ENCODE data around the gene ARHGAP27. TPM values are rescaled to one million over a fixed set of nuclear protein-coding genes. Genes with fewer than 3 reads are reported as not detected.

ARHGAP27 gene
- total RNA-seq, 3 donors from 2014 or later (not counting 1 experiment from before 2014, with no cell fraction given), result 125 to 141 (median 126) TPM

DNA sequence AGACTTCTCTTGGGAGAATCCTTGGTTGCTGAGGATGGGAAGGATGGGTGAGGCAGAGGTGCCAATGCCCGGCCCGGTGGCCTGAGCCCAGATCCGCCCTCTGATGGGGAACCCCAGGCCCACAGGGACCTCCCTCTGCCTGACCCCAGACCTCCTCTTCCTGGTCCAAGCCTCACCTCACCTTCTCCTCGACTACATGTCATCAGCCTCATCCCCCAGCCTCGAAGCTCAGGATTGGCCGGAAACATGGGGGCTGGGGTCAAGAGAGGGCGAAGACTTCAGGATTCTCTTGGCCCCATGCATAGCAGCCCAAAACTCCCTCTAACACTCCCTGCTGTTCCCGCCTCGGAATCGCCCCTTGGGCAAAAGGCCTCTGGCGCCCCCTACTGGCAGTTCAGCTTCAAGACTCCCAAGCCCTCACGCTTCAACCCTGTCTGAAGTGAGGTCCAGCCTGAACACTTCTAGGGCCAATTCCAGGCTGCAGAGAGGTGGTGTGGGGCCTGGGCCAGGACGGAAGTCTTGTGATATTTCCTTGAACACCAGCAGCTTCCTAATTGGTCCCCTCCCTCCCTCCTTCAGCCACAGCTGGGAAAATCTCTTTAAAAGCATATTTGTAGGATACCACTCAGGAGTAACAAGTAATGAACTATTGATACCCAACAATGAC is 47.2 kb downstream of the ARHGAP27 start:
- Mint-ChIP-seq H3K36me3 (no peaks in the 10 kb centered on the region), H3K9me3 (no peaks in the 10 kb centered on the region), H3K27ac (no peak overlapping the region), H3K4me1 (peaks cover 0 to 6% of the 10 kb centered on the region in 2 donors), H3K4me3 (no peak overlapping the region), H3K27me3 (ENCODE audit: low read depth in 2 of 2) (peaks cover 6 to 22% of the 10 kb centered on the region in 2 donors)
- no peak overlapping the region for H3K27ac ChIP-seq (ENCODE audit: low read length)
- no peaks in the 10 kb centered on the region for H3K36me3 ChIP-seq (ENCODE audit: control insufficient read depth, insufficient read depth, low read length)
- peak; percentile 94 for TF ChIP-seq CTCF (IDR thresholded peaks at IDR 0.05)
- H3K4me3 ChIP-seq (ENCODE audit: low read length), result no peak overlapping the region
- WGBS (ENCODE audit: insufficient coverage), result 15% methylated on average over 13 of the region's 13 CpGs
- no peaks in the 10 kb centered on the region for H3K9me3 ChIP-seq (ENCODE audit: control insufficient read depth, insufficient read depth, low read length)
- peaks cover 7% of the 10 kb centered on the region for H3K4me1 ChIP-seq (ENCODE audit: control insufficient read depth, insufficient read depth, low read length)
- DNase-seq (peak; percentile 86 to 93), ATAC-seq (peak; percentile 90 to 98 (median 97))
- intact Hi-C loops (cut with micrococcal nuclease), result loop anchor here (1.0 kb wide), 3 partner anchors 108 to 250 kb away; partner anchors contain the start of gene ACBD4
- H3K27me3 ChIP-seq (ENCODE audit: control insufficient read depth, insufficient read depth, low read length), result no peaks in the 10 kb centered on the region

- no peaks in the 10 kb centered on the region for H3K36me3 ChIP-seq (ENCODE audit: control insufficient read depth, insufficient read depth, low read length)
- peaks cover 7% of the 10 kb centered on the region for H3K4me1 ChIP-seq (ENCODE audit: control insufficient read depth, insufficient read depth, low read length)
- H3K27ac ChIP-seq (ENCODE audit: low read length), result no peak overlapping the region
- intact Hi-C loops (cut with micrococcal nuclease), result loop anchor here (1.0 kb wide), 3 partner anchors 108 to 250 kb away; partner anchors contain the start of gene ACBD4
- Mint-ChIP-seq H3K36me3 (no peaks in the 10 kb centered on the region), H3K27me3 (ENCODE audit: low read depth in 2 of 2) (peaks cover 6 to 22% of the 10 kb centered on the region in 2 donors), H3K9me3 (no peaks in the 10 kb centered on the region), H3K4me1 (peaks cover 0 to 6% of the 10 kb centered on the region in 2 donors), H3K4me3 (no peak overlapping the region), H3K27ac (no peak overlapping the region)
- H3K9me3 ChIP-seq (ENCODE audit: control insufficient read depth, insufficient read depth, low read length), result no peaks in the 10 kb centered on the region
- H3K27me3 ChIP-seq (ENCODE audit: control insufficient read depth, insufficient read depth, low read length), result no peaks in the 10 kb centered on the region
- WGBS (ENCODE audit: insufficient coverage), result 92% methylated on average over 20 of the region's 20 CpGs
- H3K4me3 ChIP-seq (ENCODE audit: low read length), result no peak overlapping the region
- DNase-seq, result no peak
- no peak for TF ChIP-seq CTCF (IDR thresholded peaks at IDR 0.05)
- ATAC-seq, result no peak
These were observed 47.8 kb downstream of the ARHGAP27 start for GRCh38 chr17:45384789-45385262.

- H3K36me3 ChIP-seq (ENCODE audit: control insufficient read depth, insufficient read depth, low read length), result no peaks in the 10 kb centered on the region
- H3K4me3 ChIP-seq (ENCODE audit: low read length), result no peak overlapping the region
- no peak overlapping the region for H3K27ac ChIP-seq (ENCODE audit: low read length)
- DNase-seq (no peak), ATAC-seq (no peak)
- intact Hi-C loops (cut with micrococcal nuclease), result no loop called here
- Mint-ChIP-seq H3K4me3 (no peak overlapping the region), H3K27ac (no peak overlapping the region), H3K27me3 (ENCODE audit: low read depth in 2 of 2) (peaks cover 6 to 20% of the 10 kb centered on the region in 2 donors), H3K36me3 (no peaks in the 10 kb centered on the region), H3K9me3 (no peaks in the 10 kb centered on the region), H3K4me1 (peaks cover 0 to 6% of the 10 kb centered on the region in 2 donors)
- H3K4me1 ChIP-seq (ENCODE audit: control insufficient read depth, insufficient read depth, low read length), result peaks cover 7% of the 10 kb centered on the region
- no peak for TF ChIP-seq CTCF (IDR thresholded peaks at IDR 0.05)
- 45% methylated on average over 5 of the region's 7 CpGs for WGBS (ENCODE audit: insufficient coverage)
- H3K27me3 ChIP-seq (ENCODE audit: control insufficient read depth, insufficient read depth, low read length), result no peaks in the 10 kb centered on the region
- H3K9me3 ChIP-seq (ENCODE audit: control insufficient read depth, insufficient read depth, low read length), result no peaks in the 10 kb centered on the region
These were observed 48.5 kb downstream of the ARHGAP27 start for GRCh38 chr17:45384047-45384788.

Measured in natural killer cell (primary cell).